GM10266 (cell line): ENCODE data around the gene MAPK8IP3.

ENCODE experiments used
- DNase-seq: peaks from one replicate; pipeline ENCODE4 v3.0.0; 2012; ENCODE audit errors: extremely low spot score
- TF ChIP-seq, protein P1 (sequence below): IDR thresholded peaks from 2 replicates; pipeline ENCODE4 v1.5.1; 2012; ENCODE audit warnings: mild to moderate bottlenecking, low read depth; ENCODE audit not compliant: control insufficient read depth, insufficient read depth; ENCODE audit errors: missing control alignments

Gene MAPK8IP3

DNA sequence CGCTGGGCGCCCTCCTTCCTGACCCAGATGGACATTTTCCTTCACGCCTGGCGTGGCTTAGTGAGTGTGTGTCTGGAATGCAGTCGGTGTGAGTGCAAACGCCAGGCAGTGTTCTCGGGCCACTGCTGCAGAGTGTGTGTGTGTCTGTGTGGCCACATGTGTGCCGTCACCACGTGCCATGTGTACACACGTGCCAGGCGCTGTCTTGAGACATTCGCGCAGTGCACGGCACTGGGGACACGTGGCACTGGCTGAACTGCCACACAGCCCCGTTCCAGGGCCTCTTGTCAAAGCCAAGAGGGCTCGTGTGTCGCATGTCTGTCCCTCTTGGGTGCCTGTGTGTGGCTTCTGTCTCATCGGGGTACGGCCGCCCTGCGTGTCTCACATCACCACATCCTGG lies 28.8 kb downstream of the MAPK8IP3 start:
- DNase-seq, result no peak
- TF ChIP-seq, protein P1, sequence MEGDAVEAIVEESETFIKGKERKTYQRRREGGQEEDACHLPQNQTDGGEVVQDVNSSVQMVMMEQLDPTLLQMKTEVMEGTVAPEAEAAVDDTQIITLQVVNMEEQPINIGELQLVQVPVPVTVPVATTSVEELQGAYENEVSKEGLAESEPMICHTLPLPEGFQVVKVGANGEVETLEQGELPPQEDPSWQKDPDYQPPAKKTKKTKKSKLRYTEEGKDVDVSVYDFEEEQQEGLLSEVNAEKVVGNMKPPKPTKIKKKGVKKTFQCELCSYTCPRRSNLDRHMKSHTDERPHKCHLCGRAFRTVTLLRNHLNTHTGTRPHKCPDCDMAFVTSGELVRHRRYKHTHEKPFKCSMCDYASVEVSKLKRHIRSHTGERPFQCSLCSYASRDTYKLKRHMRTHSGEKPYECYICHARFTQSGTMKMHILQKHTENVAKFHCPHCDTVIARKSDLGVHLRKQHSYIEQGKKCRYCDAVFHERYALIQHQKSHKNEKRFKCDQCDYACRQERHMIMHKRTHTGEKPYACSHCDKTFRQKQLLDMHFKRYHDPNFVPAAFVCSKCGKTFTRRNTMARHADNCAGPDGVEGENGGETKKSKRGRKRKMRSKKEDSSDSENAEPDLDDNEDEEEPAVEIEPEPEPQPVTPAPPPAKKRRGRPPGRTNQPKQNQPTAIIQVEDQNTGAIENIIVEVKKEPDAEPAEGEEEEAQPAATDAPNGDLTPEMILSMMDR, result no peak

DNA sequence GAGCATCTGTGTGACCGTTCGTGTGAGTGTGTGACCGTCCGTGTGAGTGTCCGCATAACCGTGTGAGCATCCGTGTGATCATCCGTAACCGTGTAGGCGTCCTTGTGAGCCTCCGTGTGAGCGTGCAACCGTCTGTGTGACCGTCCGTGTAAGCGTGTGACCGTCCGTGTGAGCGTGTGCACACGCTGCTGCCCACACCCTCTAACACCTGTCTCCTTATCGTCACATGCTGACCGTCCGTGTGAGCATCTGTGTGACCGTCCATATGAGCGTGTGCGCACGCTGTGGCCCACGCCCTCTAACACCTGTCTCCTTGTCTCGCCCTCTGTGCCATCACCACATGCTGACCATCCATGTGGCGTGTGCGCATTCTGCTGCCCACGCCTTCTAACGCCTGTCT lies 34.2 kb downstream of the MAPK8IP3 start:
- TF ChIP-seq, protein P1, result no peak
- DNase-seq, result no peak

DNA sequence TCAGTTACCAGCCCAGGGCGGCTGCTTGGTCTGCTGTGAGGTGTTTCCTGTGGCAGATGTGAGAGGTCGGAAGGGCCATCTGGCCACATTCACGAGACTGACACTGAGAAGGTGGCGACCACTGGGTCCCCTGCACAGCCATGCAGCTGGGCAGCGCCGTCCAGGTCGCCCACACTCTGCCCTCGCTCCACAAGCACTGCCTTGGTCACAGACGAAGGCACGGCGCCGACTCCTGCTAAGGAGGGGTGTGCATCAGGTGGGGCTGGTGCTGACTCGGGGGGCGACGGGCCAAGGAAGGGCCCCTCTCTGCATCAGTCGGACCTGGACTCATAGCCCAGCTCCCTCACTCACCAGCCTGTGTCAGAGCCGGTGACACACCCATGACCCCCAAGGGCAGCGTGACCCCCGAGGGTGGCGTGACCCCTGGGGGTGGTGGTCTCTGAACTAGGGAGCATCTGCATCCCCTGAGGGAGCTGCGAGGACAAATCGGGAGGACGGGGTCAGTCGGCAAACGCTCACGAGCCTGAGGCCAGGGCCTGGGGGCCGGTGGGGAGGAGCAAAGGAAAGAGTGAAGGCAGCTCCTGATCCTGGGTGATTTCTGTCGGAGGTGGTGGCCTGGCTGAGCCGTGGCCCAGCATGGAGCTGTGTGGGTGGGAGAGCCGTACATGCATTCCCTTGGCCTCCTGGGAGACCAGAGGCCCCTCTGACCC lies 34.9 kb downstream of the MAPK8IP3 start:
- TF ChIP-seq, protein P1, result no peak
- DNase-seq, result no peak

DNA sequence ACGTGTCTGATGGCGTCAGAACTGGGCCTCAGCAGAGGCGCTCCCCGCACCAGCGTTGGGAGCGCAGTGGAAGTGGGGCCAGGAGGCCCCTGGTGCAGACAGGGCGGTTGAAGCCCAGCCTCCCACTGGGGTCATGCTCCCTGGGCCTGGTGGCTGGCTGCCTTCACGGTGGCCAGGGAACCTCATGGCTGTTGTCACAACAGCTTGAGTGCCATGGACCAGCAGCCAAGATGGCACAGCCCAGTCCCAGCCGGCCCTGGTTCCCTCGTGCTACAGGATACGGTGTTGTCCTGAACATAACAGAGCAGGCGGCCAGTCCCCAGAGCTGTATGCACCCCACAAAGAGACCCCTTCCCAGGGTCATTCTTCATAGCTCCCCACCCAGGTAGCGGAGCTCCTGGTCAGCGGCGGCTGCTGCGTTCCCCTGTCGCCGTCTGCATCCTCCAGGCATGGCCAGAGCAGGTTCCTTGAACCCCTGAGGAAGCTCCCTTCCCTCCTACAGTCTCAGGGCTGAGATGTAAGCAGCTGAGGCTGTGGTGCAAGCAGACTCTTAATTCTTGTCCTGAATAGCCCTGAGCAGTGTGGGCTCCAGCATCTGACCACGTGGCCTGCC lies 35.7 kb downstream of the MAPK8IP3 start:
- TF ChIP-seq, protein P1, result no peak

DNA sequence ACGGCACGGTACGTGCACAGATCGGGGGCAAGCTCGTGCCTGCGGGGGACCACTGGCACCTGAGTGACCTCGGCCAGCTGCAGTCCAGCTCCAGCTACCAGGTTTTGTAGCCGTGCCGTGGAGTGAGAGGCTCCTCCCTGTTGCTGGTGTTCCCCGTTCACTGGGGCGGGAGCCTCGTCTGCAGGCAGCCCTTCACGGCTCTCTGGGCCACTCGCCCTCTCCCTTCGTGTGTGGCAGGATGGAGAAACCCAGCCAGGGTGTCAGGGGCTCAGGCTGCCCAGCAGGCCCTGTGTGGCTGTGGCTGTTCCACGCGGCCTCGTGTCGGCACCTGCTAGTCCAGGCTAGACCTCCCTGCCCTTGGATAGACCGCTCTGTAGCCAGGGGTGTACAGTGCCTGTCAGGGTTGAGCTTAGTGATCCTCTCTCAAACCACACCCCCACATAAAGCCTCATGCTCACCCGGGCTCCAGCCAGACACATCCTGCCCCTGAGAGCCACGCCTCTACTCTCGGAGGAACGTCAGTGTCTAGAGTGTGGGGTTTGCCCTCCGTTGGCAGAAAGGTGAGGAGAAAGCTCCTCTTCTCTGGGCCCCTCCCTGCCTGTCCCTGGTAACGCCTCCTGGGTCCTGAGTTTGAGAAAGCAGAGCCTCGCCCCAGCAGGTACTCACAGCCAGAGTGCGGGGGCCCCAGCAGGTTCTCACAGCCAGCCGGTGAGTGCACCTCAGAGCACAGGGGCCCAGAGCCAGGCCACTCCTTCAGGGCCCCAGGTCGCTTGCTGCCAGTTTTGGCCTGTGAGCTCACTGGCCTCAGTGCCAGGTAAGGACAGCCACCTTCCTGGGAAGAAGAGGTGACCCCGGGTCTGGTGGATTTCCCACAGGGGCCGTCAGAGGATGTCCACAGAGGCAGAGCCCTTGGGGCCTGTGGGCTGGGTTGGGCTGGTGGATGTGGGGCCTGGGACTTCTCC lies 37.7 kb downstream of the MAPK8IP3 start:
- DNase-seq, result no peak
- TF ChIP-seq, protein P1, result no peak

More for the DNA sequence above, 35.7 kb downstream of the MAPK8IP3 start:
- no peak for DNase-seq

DNA sequence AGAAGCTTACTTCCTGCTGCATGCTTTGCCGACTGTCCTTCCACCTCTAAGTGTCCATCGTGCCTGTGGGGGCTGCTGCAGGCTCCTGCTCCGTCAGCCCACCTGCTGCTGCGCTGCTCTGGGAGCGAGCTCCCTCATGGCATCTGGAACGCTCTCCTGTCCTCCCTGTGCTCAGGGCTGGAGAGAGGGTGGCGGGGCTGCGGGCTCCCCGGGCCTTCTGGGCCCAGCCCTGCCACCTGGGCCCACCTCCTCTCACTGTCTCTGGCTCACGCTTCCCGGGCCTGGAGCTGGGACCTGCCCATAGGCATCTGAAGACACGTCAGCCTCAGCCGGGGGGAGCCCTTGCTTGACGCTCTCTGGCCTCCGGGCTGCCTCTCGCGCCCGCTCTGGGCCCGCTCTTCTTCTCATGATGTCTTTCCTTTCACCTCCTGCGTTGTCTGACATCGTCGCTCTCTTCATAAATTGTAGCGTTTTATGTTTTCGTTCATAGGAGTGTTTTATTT lies 38.4 kb downstream of the MAPK8IP3 start:
- TF ChIP-seq, protein P1, result no peak

More for the DNA sequence above, 38.4 kb downstream of the MAPK8IP3 start:
- DNase-seq, result no peak
